Hindlimb muscle (tissue), 1 donor: ENCODE data around the gene ARHGAP31. TPM values are rescaled to one million over a fixed set of nuclear protein-coding genes. Genes with fewer than 3 reads are reported as not detected.

Experiments
- DNase-seq: peaks from one replicate; pipeline ENCODE4 v3.0.0-alpha.2; 2013
- polyA plus RNA-seq: library from polyadenylated mRNA; unstranded; fragments of 120-200 nt; gene quantifications from one replicate; pipeline ENCODE4 v1.2.1, GENCODE V29; 2013; ENCODE audit not compliant: insufficient read length

The ARHGAP31 gene
- polyA plus RNA-seq, 1 donor, result 12.0 TPM

DNA sequence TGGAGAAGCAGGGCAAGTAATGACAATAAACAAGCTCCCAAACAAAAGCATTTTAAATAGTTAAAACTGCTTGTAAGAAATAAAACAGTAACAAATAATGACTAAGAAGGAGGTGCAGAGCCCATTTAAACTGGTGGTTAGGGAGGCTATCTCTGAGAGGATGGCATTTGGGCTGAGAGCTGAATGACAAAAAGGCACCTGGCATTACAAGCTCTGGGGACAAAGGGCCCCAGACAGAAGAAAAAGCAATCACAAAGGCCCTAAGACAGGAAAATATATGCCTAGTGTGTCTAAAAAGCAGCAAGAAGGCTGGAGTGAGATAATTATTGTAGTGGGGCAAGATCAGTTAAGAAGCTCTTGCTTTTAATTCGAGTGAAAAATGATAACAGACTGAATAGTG, 159.6 kb downstream of the ARHGAP31 start:
- DNase-seq, result no peak

DNA sequence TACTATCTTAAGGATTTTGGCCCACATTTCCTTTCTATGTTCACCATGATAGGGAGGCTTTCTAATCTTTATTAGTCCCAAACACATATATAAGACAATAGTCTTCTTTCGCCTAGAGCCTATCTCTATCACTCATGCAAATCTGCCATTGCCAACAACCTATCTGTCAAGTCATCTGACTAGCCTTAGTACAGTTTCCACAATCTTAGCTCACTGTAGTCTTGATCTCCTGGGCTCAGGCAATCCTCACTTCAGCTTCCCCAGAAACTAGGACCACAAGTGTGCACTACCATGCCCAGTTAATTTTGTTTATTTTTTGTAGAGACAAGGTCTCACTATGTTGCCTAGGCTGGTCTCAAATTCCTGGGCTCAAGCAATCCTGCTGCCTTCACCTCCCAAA, 162.3 kb downstream of the ARHGAP31 start:
- DNase-seq, result no peak

- no peak for DNase-seq
Observed at GRCh38 chr3:119457246-119457645, 163.1 kb downstream of the ARHGAP31 start.

DNA sequence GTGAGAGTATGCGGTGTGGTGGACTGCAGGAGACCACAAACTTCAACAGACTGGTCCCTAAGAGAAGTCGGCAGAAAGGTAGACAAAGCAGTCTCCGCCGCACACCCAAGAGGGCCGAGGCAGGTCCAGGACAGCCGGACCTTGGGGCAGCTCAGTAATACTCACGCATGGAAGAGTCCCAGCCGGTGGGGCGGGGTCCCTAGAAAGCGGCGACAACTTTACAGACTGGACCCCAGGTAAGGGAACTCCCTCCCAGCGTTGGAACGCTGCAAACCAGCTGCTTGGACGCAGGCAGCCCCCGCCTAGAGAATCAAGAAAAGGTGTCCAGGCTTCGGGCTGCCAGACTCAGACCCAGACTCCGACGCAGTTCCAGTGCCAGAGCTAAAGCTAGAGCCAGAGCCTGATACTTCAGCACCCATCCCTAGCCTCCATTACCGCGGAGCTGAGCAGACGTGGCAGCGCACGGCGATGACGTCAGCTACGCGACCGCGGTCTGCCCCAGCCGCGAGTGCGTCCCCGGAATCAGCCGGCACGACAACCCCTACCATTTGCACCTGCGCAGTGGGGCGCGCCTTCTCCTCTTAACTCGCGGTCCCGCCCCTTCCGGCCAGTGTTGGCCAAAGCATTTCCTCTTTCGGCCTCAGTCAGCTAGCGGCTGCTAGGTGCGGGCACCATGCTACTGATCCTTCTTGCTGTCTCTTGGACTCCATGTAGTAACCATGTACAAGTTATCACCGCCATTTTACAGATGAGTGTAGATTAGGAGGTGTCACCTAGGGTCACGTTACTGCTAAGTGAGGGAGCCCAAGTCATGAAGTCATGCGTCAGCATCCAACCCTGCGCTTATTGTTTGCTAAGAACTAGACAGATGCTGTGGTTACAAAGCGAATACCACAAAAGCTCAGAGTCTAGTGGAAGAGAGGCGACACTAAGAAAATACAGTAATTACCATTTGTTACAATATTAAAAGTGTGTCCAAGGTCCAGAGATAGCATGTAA, 169.3 kb downstream of the ARHGAP31 start, which contains the start of gene TMEM39A:
TSS of gene TMEM39A (minus strand) at position 445 of the 999 bp plus-strand sequence. CDS start 1,541 bp downstream, outside the sequence.
- DNase-seq, result peak; percentile 100

GRCh38 chr3:119468041-119468440, 173.9 kb downstream of the ARHGAP31 start:
- DNase-seq, result no peak

DNA sequence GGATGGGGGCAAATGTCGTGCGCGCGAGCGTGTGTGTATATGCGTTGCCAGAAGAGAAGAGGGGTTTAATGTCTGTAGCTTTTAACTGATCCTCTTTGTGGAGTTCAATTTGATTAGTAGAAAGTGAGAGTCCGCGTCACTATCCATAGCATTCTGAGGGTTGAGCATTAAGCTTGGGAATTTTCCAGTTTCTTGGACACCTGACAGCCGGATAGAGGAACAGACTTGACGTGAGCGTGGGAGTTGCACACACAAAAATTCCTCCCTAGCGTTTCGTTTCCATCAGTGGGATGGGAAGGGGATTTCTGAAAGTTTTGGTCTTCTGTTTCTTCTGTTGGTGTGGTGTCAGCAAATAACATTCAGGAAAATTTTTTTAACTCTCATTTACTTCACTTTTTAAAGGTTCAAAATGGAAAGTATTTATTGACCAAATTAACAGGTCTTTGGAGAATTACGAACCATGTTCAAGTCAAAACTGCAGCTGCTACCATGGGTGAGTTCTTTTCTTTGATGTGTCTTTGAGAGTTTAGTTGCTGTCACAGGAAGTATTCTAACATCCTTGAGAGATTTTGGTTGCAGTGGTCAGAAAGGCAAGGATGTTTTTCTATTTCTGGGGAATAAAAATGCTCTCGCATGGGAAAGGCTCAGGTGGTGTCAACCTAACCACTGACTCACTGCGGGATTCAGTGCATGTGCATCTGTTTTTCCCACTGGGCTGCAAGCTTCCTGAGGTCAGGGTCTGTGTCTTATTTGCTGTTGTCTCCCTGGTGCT, 175.4 kb downstream of the ARHGAP31 start:
- peak; percentile 40 for DNase-seq

Other genes starting within 250 kb of the ARHGAP31 start
- not detected for gene TEX55, start 148.2 kb upstream of the ARHGAP31 start, polyA plus RNA-seq
- not detected for gene UPK1B, start 120.8 kb upstream of the ARHGAP31 start, polyA plus RNA-seq
- gene B4GALT4, start 53.5 kb upstream of the ARHGAP31 start, polyA plus RNA-seq, result 9.5 TPM
- gene TMEM39A, start 169.2 kb downstream of the ARHGAP31 start, polyA plus RNA-seq, result 37.7 TPM
- gene POGLUT1, start 174.6 kb downstream of the ARHGAP31 start, polyA plus RNA-seq, result 9.7 TPM
- 70.1 TPM for gene TIMMDC1, start 204.2 kb downstream of the ARHGAP31 start, polyA plus RNA-seq